DOHH2 (cell line): ENCODE results near the gene PLCXD3.

ENCODE experiments used
- H3F3A ChIP-seq: fragments of 200-600 bp; sonication (generic), shearing (Covaris generic); 2 replicates; pipeline ENCODE4 v1.6.0; 2016; ENCODE audit warnings: antibody characterized with exemption, mild to moderate bottlenecking; ENCODE audit not compliant: control insufficient read depth, insufficient read depth
- H3K27ac ChIP-seq: fragments of 200-600 bp; sonication (generic); 2 replicates; pipeline ENCODE4 v1.5.1; 2014; ENCODE audit warnings: low read depth, mild to moderate bottlenecking, low read length, moderate library complexity
- H3K27me3 ChIP-seq: fragments of 200-600 bp; sonication (generic); 2 replicates; pipeline ENCODE4 v1.6.1; 2014; ENCODE audit warnings: mild to moderate bottlenecking, low read length, mixed read lengths; ENCODE audit not compliant: control insufficient read depth
- H3K36me3 ChIP-seq: fragments of 200-600 bp; sonication (generic); 2 replicates; pipeline ENCODE4 v1.6.1; 2014; ENCODE audit warnings: mild to moderate bottlenecking, low read length, moderate library complexity, mixed read lengths; ENCODE audit not compliant: control insufficient read depth
- H3K4me1 ChIP-seq: fragments of 200-600 bp; sonication (generic); 2 replicates; pipeline ENCODE4 v1.6.1; 2014; ENCODE audit warnings: mild to moderate bottlenecking, low read length, mixed read lengths; ENCODE audit not compliant: control insufficient read depth
- H3K4me2 ChIP-seq: fragments of 200-600 bp; sonication (generic); 2 replicates; pipeline ENCODE4 v1.6.0; 2014; ENCODE audit warnings: mild to moderate bottlenecking, low read length, moderate library complexity
- H3K4me3 ChIP-seq: fragments of 200-600 bp; sonication (generic); 2 replicates; pipeline ENCODE4 v1.5.1; 2014; ENCODE audit warnings: mild to moderate bottlenecking, low read length, mixed read lengths
- H3K79me2 ChIP-seq: fragments of 200-600 bp; sonication (generic); 2 replicates; pipeline ENCODE4 v1.6.1; 2014; ENCODE audit warnings: mild to moderate bottlenecking, low read length, mixed read lengths; ENCODE audit not compliant: control insufficient read depth
- H3K9me2 ChIP-seq: fragments of 200-600 bp; sonication (generic); replicated peaks from 2 replicates; pipeline ENCODE4 v1.6.1; 2014; ENCODE audit warnings: mild to moderate bottlenecking, low read length, mixed read lengths; ENCODE audit not compliant: control insufficient read depth
- H3K9me3 ChIP-seq: fragments of 200-600 bp; sonication (generic); 2 replicates; pipeline ENCODE4 v1.6.1; 2014; ENCODE audit warnings: antibody characterized with exemption, low read length, mixed read lengths; ENCODE audit not compliant: control insufficient read depth, insufficient read depth
- H4K20me1 ChIP-seq: fragments of 200-600 bp; sonication (generic); 2 replicates; pipeline ENCODE4 v1.6.0; 2014; ENCODE audit warnings: low read depth, mild to moderate bottlenecking, antibody characterized with exemption, low read length, moderate library complexity; ENCODE audit not compliant: control insufficient read depth, insufficient read depth
- EZH2phosphoT487 ChIP-seq: fragments of 200-600 bp; sonication (generic); IDR thresholded peaks from 2 replicates; pipeline ENCODE4 v1.6.1; 2017; ENCODE audit warnings: borderline replicate concordance, mild to moderate bottlenecking, antibody characterized with exemption, low read length, moderate library complexity, mixed read lengths
- TF ChIP-seq, protein P1 (sequence below): fragments of 200-600 bp; sonication (generic); IDR thresholded peaks from one replicate; pipeline ENCODE4 v1.5.1; 2014; ENCODE audit warnings: antibody characterized with exemption, mild to moderate bottlenecking, low read depth, low read length; ENCODE audit not compliant: poor library complexity, severe bottlenecking

PLCXD3 gene

DNA sequence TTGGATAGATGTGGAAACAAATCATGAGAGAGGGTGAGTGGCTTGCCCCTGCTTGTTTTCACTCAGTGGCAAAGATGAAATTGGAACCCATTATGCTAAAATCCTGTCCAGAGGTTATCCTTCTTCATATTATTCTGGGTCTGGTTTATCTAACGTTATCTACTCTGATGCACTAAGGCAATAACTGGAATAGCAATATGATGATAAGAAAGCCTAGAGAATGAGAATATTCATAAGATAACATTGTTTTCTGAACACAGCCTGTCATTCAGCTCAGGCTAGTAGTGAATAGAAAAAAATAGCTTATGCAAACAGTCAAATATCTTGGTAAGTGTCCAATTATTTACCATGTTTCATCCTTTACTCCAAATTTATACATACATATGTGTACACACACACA, 165.1 kb downstream of the PLCXD3 start:
- Histone ChIP-seq H3K4me1 (no peaks in the 10 kb centered on the region), H3K36me3 (no peaks in the 10 kb centered on the region), H3K79me2 (no peaks in the 10 kb centered on the region), H3K4me2 (no peak overlapping the region), H3K27me3 (no peaks in the 10 kb centered on the region), H3K27ac (no peak overlapping the region), H4K20me1 (no peaks in the 10 kb centered on the region), H3K9me2 (no peaks in the 10 kb centered on the region), H3F3A (no peaks in the 10 kb centered on the region), H3K4me3 (no peak overlapping the region), H3K9me3 (no peaks in the 10 kb centered on the region)
- TF ChIP-seq, protein P1, sequence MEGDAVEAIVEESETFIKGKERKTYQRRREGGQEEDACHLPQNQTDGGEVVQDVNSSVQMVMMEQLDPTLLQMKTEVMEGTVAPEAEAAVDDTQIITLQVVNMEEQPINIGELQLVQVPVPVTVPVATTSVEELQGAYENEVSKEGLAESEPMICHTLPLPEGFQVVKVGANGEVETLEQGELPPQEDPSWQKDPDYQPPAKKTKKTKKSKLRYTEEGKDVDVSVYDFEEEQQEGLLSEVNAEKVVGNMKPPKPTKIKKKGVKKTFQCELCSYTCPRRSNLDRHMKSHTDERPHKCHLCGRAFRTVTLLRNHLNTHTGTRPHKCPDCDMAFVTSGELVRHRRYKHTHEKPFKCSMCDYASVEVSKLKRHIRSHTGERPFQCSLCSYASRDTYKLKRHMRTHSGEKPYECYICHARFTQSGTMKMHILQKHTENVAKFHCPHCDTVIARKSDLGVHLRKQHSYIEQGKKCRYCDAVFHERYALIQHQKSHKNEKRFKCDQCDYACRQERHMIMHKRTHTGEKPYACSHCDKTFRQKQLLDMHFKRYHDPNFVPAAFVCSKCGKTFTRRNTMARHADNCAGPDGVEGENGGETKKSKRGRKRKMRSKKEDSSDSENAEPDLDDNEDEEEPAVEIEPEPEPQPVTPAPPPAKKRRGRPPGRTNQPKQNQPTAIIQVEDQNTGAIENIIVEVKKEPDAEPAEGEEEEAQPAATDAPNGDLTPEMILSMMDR = no peak
- TF ChIP-seq EZH2phosphoT487 = no peak

DNA sequence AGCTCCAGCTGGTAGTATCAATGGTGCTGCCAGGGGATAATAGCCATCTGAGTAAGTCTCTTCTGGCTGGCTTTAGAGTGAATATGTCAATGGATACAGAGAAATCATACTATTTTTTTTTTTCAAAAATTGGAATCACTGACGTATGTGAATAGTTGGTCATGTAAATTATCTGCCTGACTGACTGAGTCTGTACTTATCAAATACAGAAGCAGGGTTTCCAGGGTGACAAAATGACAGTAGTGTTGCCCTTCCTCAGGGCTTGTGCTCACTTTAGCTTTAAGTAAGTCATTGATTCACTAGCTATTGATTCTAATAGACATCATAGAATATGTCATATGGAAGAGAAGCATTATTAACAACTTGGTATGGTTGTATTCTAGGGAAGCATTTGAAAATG, 171.1 kb downstream of the PLCXD3 start:
- H3K36me3 ChIP-seq = no peaks in the 10 kb centered on the region
- no peaks in the 10 kb centered on the region for H4K20me1 ChIP-seq
- no peaks in the 10 kb centered on the region for H3K79me2 ChIP-seq
- no peak overlapping the region for H3K4me2 ChIP-seq
- no peak overlapping the region for H3K27ac ChIP-seq
- no peaks in the 10 kb centered on the region for H3K4me1 ChIP-seq
- H3K9me2 ChIP-seq = no peaks in the 10 kb centered on the region
- H3K4me3 ChIP-seq = no peak overlapping the region
- no peaks in the 10 kb centered on the region for H3F3A ChIP-seq
- no peaks in the 10 kb centered on the region for H3K9me3 ChIP-seq
- H3K27me3 ChIP-seq = no peaks in the 10 kb centered on the region
- no peak for TF ChIP-seq EZH2phosphoT487
- TF ChIP-seq, protein P1 = no peak

DNA sequence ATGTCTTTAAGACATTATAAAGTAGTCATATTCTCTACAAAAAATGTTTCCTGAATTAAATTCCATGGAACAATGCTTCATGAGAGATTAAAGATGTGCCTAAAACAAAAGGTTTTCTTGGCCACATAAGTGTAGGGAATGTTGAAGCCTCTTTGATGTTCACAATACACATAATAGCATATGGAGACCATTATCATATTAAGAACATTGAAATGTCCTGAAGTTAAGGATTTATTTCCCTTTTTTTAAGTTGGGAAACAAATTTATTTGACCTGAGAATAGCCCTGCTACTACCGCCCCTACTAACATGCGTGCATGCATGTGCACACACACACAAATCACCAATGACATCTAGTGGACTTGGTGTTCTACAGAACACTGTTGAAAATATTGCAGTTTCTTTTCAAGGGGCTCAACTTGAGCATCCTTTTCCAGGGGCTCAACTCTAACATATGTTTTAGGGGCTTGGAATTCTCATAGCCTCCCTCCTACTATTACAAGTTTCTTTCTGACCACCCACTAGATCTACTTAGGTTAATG, 172.2 kb downstream of the PLCXD3 start:
- Histone ChIP-seq H3K4me1 (no peaks in the 10 kb centered on the region), H3F3A (no peaks in the 10 kb centered on the region), H3K27ac (no peak overlapping the region), H3K4me2 (no peak overlapping the region), H3K36me3 (no peaks in the 10 kb centered on the region), H3K9me2 (no peaks in the 10 kb centered on the region), H3K4me3 (no peak overlapping the region), H4K20me1 (no peaks in the 10 kb centered on the region), H3K79me2 (no peaks in the 10 kb centered on the region), H3K27me3 (no peaks in the 10 kb centered on the region), H3K9me3 (no peaks in the 10 kb centered on the region)
- TF ChIP-seq, protein P1 = no peak
- no peak for TF ChIP-seq EZH2phosphoT487
